ENCODE measurements around the gene NEK1. TPM values are rescaled to one million over a fixed set of nuclear protein-coding genes. Genes with fewer than 3 reads are reported as not detected.

NEK1 gene
- total and polyA plus RNA-seq, 2 of the 4 experiments (the other 2 are of a cell fraction): 3.3 to 3.9 TPM

DNA sequence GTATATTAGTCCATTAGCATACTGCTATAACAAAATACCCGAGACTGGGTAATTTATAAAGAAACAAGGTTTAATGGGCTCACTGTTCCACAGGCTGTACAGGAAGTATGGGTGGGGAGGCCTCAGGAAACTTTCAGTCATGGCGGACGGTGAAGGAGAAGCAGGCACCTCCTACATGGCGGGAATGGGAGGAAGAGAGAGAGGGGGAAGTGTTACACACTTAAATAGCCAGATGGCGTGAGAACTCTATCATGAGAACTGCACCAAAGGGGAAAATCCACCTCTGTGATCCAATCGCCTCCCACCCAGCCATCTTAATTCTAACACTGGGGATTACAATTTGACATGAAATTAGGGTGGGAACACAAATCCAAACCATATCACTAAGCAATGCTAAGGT, 242.7 kb downstream of the NEK1 start:
- Histone ChIP-seq H3K18ac (ENCODE audit: low read depth, low read length) (no peak overlapping the region), H4K91ac (ENCODE audit: insufficient read depth, low read depth, low read length) (no peak overlapping the region), H2BK15ac (ENCODE audit: low read depth, low read length) (no peak overlapping the region), H4K5ac (ENCODE audit: low read depth, low read length) (no peak overlapping the region), H2AK9ac (replicated peaks; ENCODE audit: low read depth, low read length, poor library complexity) (no peak overlapping the region), H3K4me2 (ENCODE audit: low read depth, low read length) (no peak overlapping the region), H3K4me1 (ENCODE audit: control insufficient read depth, insufficient read depth, low read length) (no peaks in the 10 kb centered on the region), H3K23ac (ENCODE audit: low read depth, low read length) (no peak overlapping the region), H3K56ac (ENCODE audit: extremely low read depth, insufficient read depth, low read length) (no peak overlapping the region), H3K9me3 (ENCODE audit: control insufficient read depth, insufficient read depth, low read length) (peaks cover 7% of the 10 kb centered on the region), H2AFZ (replicated peaks; ENCODE audit: low read length, poor library complexity) (no peak overlapping the region), H3K27ac (ENCODE audit: insufficient read depth, low read length) (no peak overlapping the region), H2BK5ac (ENCODE audit: low read depth, low read length, poor library complexity, severe bottlenecking) (no peak overlapping the region), H3K9ac (ENCODE audit: low read depth, low read length) (no peak overlapping the region), H4K8ac (ENCODE audit: low read depth in 2 of 2, low read length in 2 of 2) (no peak overlapping the region), H2BK120ac (ENCODE audit: low read depth, low read length) (no peak overlapping the region), H3K4me3 (ENCODE audit: insufficient read depth, low read depth, low read length) (no peak overlapping the region), H2BK20ac (ENCODE audit: low read depth, low read length) (no peak overlapping the region), H4K20me1 (ENCODE audit: insufficient read depth, low read length) (no peaks in the 10 kb centered on the region), H3K14ac (replicated peaks; ENCODE audit: low read depth, low read length) (no peak overlapping the region), H3K27me3 (ENCODE audit: control insufficient read depth, insufficient read depth, low read length) (no peaks in the 10 kb centered on the region), H3K9me1 (ENCODE audit: insufficient read depth, low read length) (no peaks in the 10 kb centered on the region), H3K36me3 (ENCODE audit: control insufficient read depth, insufficient read depth, low read length) (no peaks in the 10 kb centered on the region), H3K79me1 (ENCODE audit: low read depth in 1 of 2, low read length in 2 of 2) (no peaks in the 10 kb centered on the region), H2AK5ac (ENCODE audit: low read depth, low read length) (no peak overlapping the region), H3K4ac (ENCODE audit: low read depth, low read length) (no peak overlapping the region)
- WGBS, 2 experiments (ENCODE audit: extremely low coverage in 2 of 2, insufficient read length in 1 of 2): no CpG with 5 or more reads among the region's 6 CpGs
- TF ChIP-seq CHD1 (IDR thresholded peaks at IDR 0.05; ENCODE audit: low read depth, low read length) (no peak), MAFK (IDR thresholded peaks at IDR 0.05; ENCODE audit: low read depth, low read length) (no peak), NFE2L2 (IDR thresholded peaks at IDR 0.05; ENCODE audit: low read depth, low read length) (no peak), BHLHE40 (IDR thresholded peaks at IDR 0.05; ENCODE audit: low read depth, low read length) (no peak), RFX5 (IDR thresholded peaks at IDR 0.05; ENCODE audit: low read depth, low read length) (no peak), ELK1 (IDR thresholded peaks at IDR 0.05; ENCODE audit: borderline replicate concordance, low read depth, low read length) (no peak), RCOR1 (IDR thresholded peaks at IDR 0.05; ENCODE audit: insufficient replicate concordance, low read length) (no peak)
- intact Hi-C loops (cut with micrococcal nuclease) (no loop called here), dilution Hi-C loops (cut with HindIII; ENCODE audit: low sequenced_read_pairs, unreplicated experiment) (no loop called here), in situ Hi-C loops (cut with MboI; ENCODE audit: low sequenced_read_pairs) (no loop called here)
- CTCF ChIA-PET: no interaction called here
- ATAC-seq (ENCODE audit: low read depth): no peak
- no peak for DNase-seq
- BruUV-seq (replicated peaks): no TSS peak
- POLR2A ChIA-PET (ENCODE audit: unreplicated experiment): no interaction called here

All from IMR-90 (cell line).